Measurements from ENCODE around the gene UTP11.

The UTP11 gene

GRCh38 chr1:38064197-38064903 is 51.8 kb downstream of the UTP11 start:
- Mint-ChIP-seq H3K36me3 (no peaks in the 10 kb centered on the region), H3K27ac (no peak overlapping the region), H3K27me3 (peaks cover 19% of the 10 kb centered on the region), H3K9me3 (no peaks in the 10 kb centered on the region), H3K4me3 (no peak overlapping the region), H3K4me1 (peaks cover 41% of the 10 kb centered on the region)
- ATAC-seq: no peak

GRCh38 chr1:38068220-38068979 is 55.9 kb downstream of the UTP11 start:
- peaks cover 50% of the 10 kb centered on the region for H3K27me3 Mint-ChIP-seq
- H3K27ac Mint-ChIP-seq: peak overlapping the region; percentile 6
- H3K36me3 Mint-ChIP-seq: no peaks in the 10 kb centered on the region
- no peak overlapping the region for H3K4me3 Mint-ChIP-seq
- peak; percentile 17 for ATAC-seq
- no peaks in the 10 kb centered on the region for H3K9me3 Mint-ChIP-seq
- peaks cover 29% of the 10 kb centered on the region for H3K4me1 Mint-ChIP-seq

GRCh38 chr1:38068980-38069340 is 56.4 kb downstream of the UTP11 start:
- Mint-ChIP-seq H3K4me1 (peaks cover 23% of the 10 kb centered on the region), H3K27me3 (peaks cover 55% of the 10 kb centered on the region), H3K36me3 (no peaks in the 10 kb centered on the region), H3K4me3 (no peak overlapping the region), H3K27ac (no peak overlapping the region), H3K9me3 (no peaks in the 10 kb centered on the region)
- no peak for ATAC-seq

GRCh38 chr1:38071312-38072256 is 59.0 kb downstream of the UTP11 start:
- no peak overlapping the region for H3K4me3 Mint-ChIP-seq
- ATAC-seq: peak; percentile 76
- H3K9me3 Mint-ChIP-seq: no peaks in the 10 kb centered on the region
- peaks cover 22% of the 10 kb centered on the region for H3K4me1 Mint-ChIP-seq
- H3K36me3 Mint-ChIP-seq: no peaks in the 10 kb centered on the region
- H3K27ac Mint-ChIP-seq: no peak overlapping the region
- peaks cover 55% of the 10 kb centered on the region for H3K27me3 Mint-ChIP-seq

- no peaks in the 10 kb centered on the region for H3K36me3 Mint-ChIP-seq
- H3K27me3 Mint-ChIP-seq: peaks cover 46% of the 10 kb centered on the region
- no peak overlapping the region for H3K4me3 Mint-ChIP-seq
- no peak for ATAC-seq
- H3K4me1 Mint-ChIP-seq: peaks cover 21% of the 10 kb centered on the region
- H3K27ac Mint-ChIP-seq: no peak overlapping the region
- H3K9me3 Mint-ChIP-seq: no peaks in the 10 kb centered on the region
These were observed 60.3 kb downstream of the UTP11 start for GRCh38 chr1:38072858-38073257.

- Mint-ChIP-seq H3K4me1 (peaks cover 12% of the 10 kb centered on the region), H3K27ac (no peak overlapping the region), H3K36me3 (no peaks in the 10 kb centered on the region), H3K27me3 (peaks cover 39% of the 10 kb centered on the region), H3K4me3 (no peak overlapping the region), H3K9me3 (no peaks in the 10 kb centered on the region)
- no peak for ATAC-seq
These were observed 61.2 kb downstream of the UTP11 start for GRCh38 chr1:38073534-38074301.

GRCh38 chr1:38074302-38074677 is 61.8 kb downstream of the UTP11 start:
- no peak for ATAC-seq
- no peaks in the 10 kb centered on the region for H3K36me3 Mint-ChIP-seq
- H3K9me3 Mint-ChIP-seq: no peaks in the 10 kb centered on the region
- peaks cover 36% of the 10 kb centered on the region for H3K27me3 Mint-ChIP-seq
- H3K4me3 Mint-ChIP-seq: no peak overlapping the region
- H3K27ac Mint-ChIP-seq: no peak overlapping the region
- H3K4me1 Mint-ChIP-seq: peaks cover 11% of the 10 kb centered on the region

Data from stimulated activated memory B cell treated with anti-CD40 and anti-IgM and Interleukin-4, amounts not matched to agents 10 μg/mL and 1 μg/mL and 100 μg/mL, for 72 hours (primary cell).